K562 (cell line): ENCODE data around the gene RALGAPB. TPM values are rescaled to one million over a fixed set of nuclear protein-coding genes. Genes with fewer than 3 reads are reported as not detected.

Source experiments
- ATAC-seq: fragments of 200-7000 bp; cut with Tn5 transposase; 3 replicates; pipeline ENCODE4 v1.9.1; 2020; ENCODE audit warnings: moderate library complexity
- BruUV-seq: library from RNA; stranded (reverse); fragments of 400-500 nt; replicated peaks from 2 replicates; lab custom pipeline; 2021; lab: Mats Ljungman, UMichigan
- CTCF ChIA-PET: fragments of 300-600 bp; formaldehyde crosslinking; extraction: SDS; loops from one replicate; lab custom pipeline; 2021; ENCODE audit warnings: low intra/inter-chr PET ratio; lab: Yijun Ruan, JAX
- POLR2A ChIA-PET: fragments of 300-600, 350-650 bp; sonication (Branson Sonifier 250); formaldehyde crosslinking; extraction: SDS; loops from one replicate; lab custom pipeline; 2021; ENCODE audit warnings: antibody characterized with exemption, inconsistent platforms; lab: Yijun Ruan, JAX
- DNase-seq, 4 experiments: peaks; one replicate each; pipeline versions ENCODE4 v3.0.0 to v3.0.0-alpha.2; 2011 to 2018; ENCODE audit warnings: low spot score in 3 of 4, mixed read lengths in 3 of 4; ENCODE audit errors: extremely low read depth in 1 of 4
- FAIRE-seq: peaks from 2 replicates; lab custom pipeline; 2011; peaks lifted over from hg19 to GRCh38; lab: Jason Lieb, UNC
- H2AFZ ChIP-seq: 2 replicates; pipeline ENCODE4 v1.6.0; 2011; ENCODE audit warnings: low read depth, low read length, control low read depth, inconsistent platforms
- H3K27ac ChIP-seq: fragments of 200-600 bp; 3 replicates; pipeline ENCODE4 v1.8.0; 2011; ENCODE audit warnings: low read depth, mild to moderate bottlenecking, control low read depth, inconsistent platforms, low read length, moderate library complexity, mixed read lengths; ENCODE audit errors: extremely low read depth
- H3K27me3 ChIP-seq, 2 experiments: fragments of 300-600 bp in 1 of 2; 2 replicates in 1 of 2; 3 replicates in 1 of 2; pipeline versions ENCODE4 v1.6.0 to v1.8.0; 2011; ENCODE audit warnings: inconsistent platforms in 2 of 2, low read length in 2 of 2, mild to moderate bottlenecking in 1 of 2, mixed read lengths in 1 of 2, moderate library complexity in 1 of 2; ENCODE audit not compliant: control insufficient read depth in 2 of 2, insufficient read depth in 2 of 2
- H3K36me3 ChIP-seq: fragments of 300-600 bp; 3 replicates; pipeline ENCODE4 v1.8.0; 2011; ENCODE audit warnings: mild to moderate bottlenecking, low read length, inconsistent platforms; ENCODE audit not compliant: control insufficient read depth, insufficient read depth
- H3K4me1 ChIP-seq, 2 experiments: fragments of 200-600 bp in 1 of 2; replicated peaks in 1 of 2; 2 replicates in 1 of 2; 3 replicates in 1 of 2; pipeline versions ENCODE4 v1.5.1 to v1.8.0; 2011; ENCODE audit warnings: inconsistent platforms in 2 of 2, low read length in 2 of 2, mild to moderate bottlenecking in 1 of 2, mixed read lengths in 1 of 2, moderate library complexity in 1 of 2; ENCODE audit not compliant: control insufficient read depth in 2 of 2, insufficient read depth in 2 of 2
- H3K4me2 ChIP-seq: 2 replicates; pipeline ENCODE4 v1.6.1; 2011; ENCODE audit warnings: low read length, control low read depth, inconsistent platforms, mixed read lengths; ENCODE audit not compliant: insufficient read depth
- H3K4me3 ChIP-seq: fragments of 200-600 bp; sonication (generic), shearing (Covaris generic); 2 replicates; pipeline ENCODE4 v1.5.1; 2016; ENCODE audit warnings: control low read depth, inconsistent platforms
- H3K79me2 ChIP-seq: fragments of 200-600 bp; 3 replicates; pipeline ENCODE4 v1.8.0; 2011; ENCODE audit warnings: low read length, inconsistent platforms; ENCODE audit not compliant: control insufficient read depth, insufficient read depth
- H3K9ac ChIP-seq, 2 experiments: 2 replicates each; pipeline versions ENCODE4 v1.6.0 to v1.6.1; 2011; ENCODE audit warnings: low read depth in 2 of 2, low read length in 2 of 2, control low read depth in 1 of 2, inconsistent platforms in 1 of 2, mild to moderate bottlenecking in 1 of 2, mixed read lengths in 1 of 2; ENCODE audit not compliant: insufficient read depth in 1 of 2
- H3K9me1 ChIP-seq: one replicate; pipeline ENCODE4 v1.6.0; 2011; ENCODE audit warnings: inconsistent platforms, mild to moderate bottlenecking, low read length, moderate library complexity; ENCODE audit not compliant: control insufficient read depth, insufficient read depth
- H3K9me3 ChIP-seq: replicated peaks from 2 replicates; pipeline ENCODE4 v1.5.1; 2011; ENCODE audit warnings: low read depth, low read length, inconsistent platforms; ENCODE audit not compliant: control insufficient read depth, insufficient read depth
- H4K20me1 ChIP-seq: replicated peaks from 2 replicates; pipeline ENCODE4 v1.6.1; 2011; ENCODE audit warnings: low read length, inconsistent platforms, mixed read lengths; ENCODE audit not compliant: control insufficient read depth, insufficient read depth
- CBX8 ChIP-seq: fragments of 200-600 bp; sonication (generic); IDR thresholded peaks from 2 replicates; pipeline ENCODE4 v1.6.1; 2012; ENCODE audit warnings: borderline replicate concordance, mixed run types, low read depth, mild to moderate bottlenecking, moderate library complexity, mixed read lengths, low read length, control low read depth, inconsistent platforms; ENCODE audit not compliant: poor library complexity, severe bottlenecking; ENCODE audit errors: extremely low read depth
- EHMT2 ChIP-seq: fragments of 450-650 bp; IDR thresholded peaks from 2 replicates; pipeline ENCODE4 v1.6.1; 2018; ENCODE audit warnings: antibody characterized with exemption
- EZH2 ChIP-seq: IDR thresholded peaks from 2 replicates; pipeline ENCODE4 v1.6.1; 2012; ENCODE audit warnings: low read depth, mild to moderate bottlenecking, inconsistent platforms, low read length, borderline replicate concordance
- HDAC8 ChIP-seq: fragments of 450-650 bp; IDR thresholded peaks from 2 replicates; pipeline ENCODE4 v1.6.1; 2016; ENCODE audit warnings: mild to moderate bottlenecking, missing genetic modification characterization, moderate library complexity, missing compliant biosample characterization
- NFRKB ChIP-seq: fragments of 450-650 bp; IDR thresholded peaks from 2 replicates; pipeline ENCODE4 v1.6.1; 2016; ENCODE audit warnings: low read depth
- ZNF274 ChIP-seq: IDR thresholded peaks from 2 replicates; pipeline ENCODE4 v1.6.1; 2011; ENCODE audit warnings: low read depth, mild to moderate bottlenecking, low read length, moderate library complexity, borderline replicate concordance
- ZNF639 ChIP-seq, 2 experiments: fragments of 200-800 bp in 1 of 2; sonication (Bioruptor generic) in 1 of 2; sonication (generic) in 1 of 2; formaldehyde crosslinking in 1 of 2; IDR thresholded peaks in 1 of 2; conservative IDR thresholded peaks in 1 of 2; 2 replicates each; pipeline versions ENCODE4 v1.5.0 to v1.6.1; 2016 to 2020; ENCODE audit warnings: missing compliant biosample characterization in 1 of 2, missing genetic modification characterization in 1 of 2, missing genetic modification reagents in 1 of 2
- ZNF740 ChIP-seq, 3 experiments: fragments of 200-800 bp in 1 of 3; sonication (Bioruptor generic) in 1 of 3; sonication (generic) in 1 of 3; formaldehyde crosslinking in 1 of 3; IDR thresholded peaks; 2 replicates each; pipeline versions ENCODE4 v1.6.1 to v1.8.0; 2016 to 2022; ENCODE audit warnings: mild to moderate bottlenecking in 2 of 3, missing compliant biosample characterization in 2 of 3, missing genetic modification characterization in 2 of 3, missing genetic modification reagents in 1 of 3
- ZNF75A ChIP-seq: fragments of 450-650 bp; formaldehyde crosslinking; IDR thresholded peaks from 2 replicates; pipeline ENCODE4 v1.4.0; 2020; ENCODE audit warnings: mild to moderate bottlenecking
- ZSCAN29 ChIP-seq: fragments of 450-650 bp; IDR thresholded peaks from 2 replicates; pipeline ENCODE4 v1.6.1; 2017
- WGBS: fragments of 100-300 bp; shearing (Covaris generic); methylation state at CpG from one replicate; pipeline ENCODE4 v1.1.6; 2016; ENCODE audit warnings: low coverage, mixed read lengths; ENCODE audit not compliant: insufficient coverage; ENCODE audit errors: missing lambda C conversion rate; 5-methylcytosine and 5-hydroxymethylcytosine counted together
- in situ Hi-C: fragments of 300-500 bp; cut with MboI; formaldehyde crosslinking; loops from 4 replicates; pipeline ENCODE4 v1.15.0; 2018; ENCODE audit warnings: inconsistent platforms, mixed read lengths
- intact Hi-C: fragments of 100-400 bp; cut with micrococcal nuclease; formaldehyde crosslinking; loops from 2 replicates; pipeline ENCODE4 v1.14.2; 2022
- polyA plus RNA-seq, 8 experiments: library from polyadenylated mRNA; depleted of rRNA in 4 of 8; stranded (reverse) in 5 of 8; unstranded in 3 of 8; fragments of >200 nt; fragmentation: Nextera tagmentation in 2 of 8; fragmentation: Illumina TruSeq in 1 of 8; extraction: Ambion mirVana in 2 of 8; extraction: Trizol in 1 of 8; gene quantifications; 2 replicates each; pipeline versions ENCODE4 v1.2.1 to v1.2.3, GENCODE V29; 2011 to 2014; ENCODE audit warnings: inconsistent platforms in 1 of 8, missing spikeins in 1 of 8
- total RNA-seq, 7 experiments: library from RNA; depleted of rRNA in 6 of 7; stranded (reverse); fragments of >200 nt in 6 of 7; fragmentation: Illumina TruSeq in 2 of 7; extraction: Trizol in 2 of 7; gene quantifications; 2 replicates each; pipeline versions ENCODE4 v1.2.1 to v1.2.3, GENCODE V29; 2011 to 2021; ENCODE audit warnings: low replicate concordance in 1 of 7

The RALGAPB gene
- total and polyA plus RNA-seq, 9 of the 15 experiments (the other 6 are each of a cell fraction or from before 2014, with no cell fraction given), result 4.3 to 25.6 (median 13.6) TPM

DNA sequence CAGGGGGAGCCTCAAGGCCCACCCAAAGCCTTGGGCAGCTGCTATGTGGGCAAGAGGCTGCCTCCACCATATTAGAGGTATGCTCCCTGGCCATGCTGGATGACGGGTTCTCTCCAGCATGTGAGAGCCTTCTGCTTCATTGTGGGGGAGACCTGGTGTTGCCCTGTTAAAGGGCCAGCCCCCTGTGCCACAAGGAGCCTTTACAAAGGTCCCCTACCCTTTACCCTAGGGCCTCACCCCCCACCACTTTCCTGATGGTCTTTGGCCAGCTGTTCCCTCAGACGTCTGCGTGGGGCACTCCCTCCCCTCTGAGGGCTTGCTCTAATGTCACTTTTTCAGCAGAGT, 113.5 kb downstream of the RALGAPB start:
- Histone ChIP-seq H3K79me2 (no peaks in the 10 kb centered on the region), H3K4me2 (no peak overlapping the region)

More for the DNA sequence above, 113.5 kb downstream of the RALGAPB start:
- DNase-seq, result no peak
- Histone ChIP-seq H3K9me3 (no peaks in the 10 kb centered on the region), H3K36me3 (no peaks in the 10 kb centered on the region), H2AFZ (no peak overlapping the region), H3K27ac (no peak overlapping the region), H3K4me3 (no peak overlapping the region), H3K27me3 (peaks cover 37 to 81% of the 10 kb centered on the region in 2 experiments), H3K4me1 (peaks cover 0 to 3% of the 10 kb centered on the region in 2 experiments; a peak in 1 of 5 replicates), H4K20me1 (no peaks in the 10 kb centered on the region), H3K9ac (0 out of 4 replicates have a peak overlapping the region, but pooled peaks of 1 of the 2 experiments have one; percentile 7), H3K9me1 (no peaks in the 10 kb centered on the region)
- no TSS peak for BruUV-seq
- WGBS, result 5% methylated on average over 3 of the region's 3 CpGs
- no peak for ATAC-seq
- ChIA-PET CTCF (no interaction called here), POLR2A (no interaction called here)
- in situ Hi-C loops (no loop called here), intact Hi-C loops (no loop called here)
- FAIRE-seq, result no peak
- no peak for TF ChIP-seq ZNF75A
- no peak for TF ChIP-seq ZNF639 (CRISPR knock-in tag; conservative IDR thresholded peaks at IDR 0.05 in 1 of 2, IDR thresholded peaks at IDR 0.05 in 1 of 2)
- TF ChIP-seq NFRKB, result no peak
- TF ChIP-seq ZNF274, result no peak
- TF ChIP-seq CBX8, result no peak
- no peak for TF ChIP-seq EHMT2
- TF ChIP-seq ZSCAN29, result no peak
- TF ChIP-seq HDAC8 (tag), result no peak
- no peak for TF ChIP-seq ZNF740 (CRISPR knock-in tag; IDR thresholded peaks at IDR 0.05)
- TF ChIP-seq ZNF740 (tag; IDR thresholded peaks at IDR 0.05), result no peak
- TF ChIP-seq EZH2, result no peak
